HL-60 (cell line): ENCODE results near the gene RNF25.

Experiments
- DNase-seq, 2 experiments: peaks; one replicate each; pipeline ENCODE4 v3.0.0-alpha.2; 2010 to 2020; ENCODE audit warnings: low read depth in 1 of 2, low spot score in 1 of 2
- H3K27ac ChIP-seq: fragments of 250-450 bp; sonication (Bioruptor Pico); replicated peaks from 2 replicates; pipeline ENCODE4 v1.5.1; 2020; ENCODE audit warnings: mild to moderate bottlenecking, moderate library complexity
- H3K27me3 ChIP-seq: fragments of 250-450 bp; sonication (Bioruptor Pico); 2 replicates; pipeline ENCODE4 v1.5.1; 2021; ENCODE audit warnings: mild to moderate bottlenecking, moderate library complexity; ENCODE audit not compliant: insufficient read depth, poor library complexity, severe bottlenecking
- H3K4me3 ChIP-seq: replicated peaks from 2 replicates; pipeline ENCODE4 v1.5.1; 2011; ENCODE audit warnings: mild to moderate bottlenecking, control low read depth, low read length; ENCODE audit not compliant: insufficient read depth
- GABPA ChIP-seq: IDR thresholded peaks from 2 replicates; pipeline ENCODE4 v1.6.1; 2012; ENCODE audit warnings: low read depth
- POLR2AphosphoS5 ChIP-seq: IDR thresholded peaks from 2 replicates; pipeline ENCODE4 v1.6.1; 2012; ENCODE audit warnings: low read depth
- REST ChIP-seq: IDR thresholded peaks from 2 replicates; pipeline ENCODE4 v1.6.1; 2012; ENCODE audit warnings: low read depth; ENCODE audit not compliant: insufficient replicate concordance
- SPI1 ChIP-seq: IDR thresholded peaks from 2 replicates; pipeline ENCODE4 v1.6.1; 2012; ENCODE audit warnings: low read depth, mild to moderate bottlenecking, borderline replicate concordance
- TF ChIP-seq, protein P1 (sequence below): IDR thresholded peaks from one replicate; pipeline ENCODE4 v1.5.1; 2011; ENCODE audit warnings: low read length, control low read depth, inconsistent platforms; ENCODE audit not compliant: insufficient read depth

RNF25 gene

GRCh38 chr2:218658671-218659257 is 13.0 kb downstream of the RNF25 start:
- peak; percentile 33 to 58 for DNase-seq

DNA sequence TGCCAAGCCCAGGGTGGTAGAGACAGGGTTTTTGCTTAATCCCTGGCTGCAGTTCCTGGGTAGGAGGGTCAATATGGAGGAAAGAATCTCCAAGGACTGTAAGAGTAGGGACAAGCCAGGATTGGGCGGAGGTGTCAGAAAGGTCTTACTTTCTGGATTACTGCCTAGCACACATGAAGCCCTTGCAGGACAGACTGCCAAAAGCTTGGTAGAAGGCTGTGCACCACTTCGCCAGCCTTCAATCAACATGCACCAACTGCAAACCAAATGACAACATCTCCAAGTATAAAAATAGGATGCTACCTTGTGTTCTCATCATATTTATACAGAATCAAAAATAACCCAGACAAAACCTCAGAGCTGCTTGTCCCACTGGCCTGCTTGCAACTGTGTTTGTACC is 16.1 kb downstream of the RNF25 start:
- TF ChIP-seq, protein P1, sequence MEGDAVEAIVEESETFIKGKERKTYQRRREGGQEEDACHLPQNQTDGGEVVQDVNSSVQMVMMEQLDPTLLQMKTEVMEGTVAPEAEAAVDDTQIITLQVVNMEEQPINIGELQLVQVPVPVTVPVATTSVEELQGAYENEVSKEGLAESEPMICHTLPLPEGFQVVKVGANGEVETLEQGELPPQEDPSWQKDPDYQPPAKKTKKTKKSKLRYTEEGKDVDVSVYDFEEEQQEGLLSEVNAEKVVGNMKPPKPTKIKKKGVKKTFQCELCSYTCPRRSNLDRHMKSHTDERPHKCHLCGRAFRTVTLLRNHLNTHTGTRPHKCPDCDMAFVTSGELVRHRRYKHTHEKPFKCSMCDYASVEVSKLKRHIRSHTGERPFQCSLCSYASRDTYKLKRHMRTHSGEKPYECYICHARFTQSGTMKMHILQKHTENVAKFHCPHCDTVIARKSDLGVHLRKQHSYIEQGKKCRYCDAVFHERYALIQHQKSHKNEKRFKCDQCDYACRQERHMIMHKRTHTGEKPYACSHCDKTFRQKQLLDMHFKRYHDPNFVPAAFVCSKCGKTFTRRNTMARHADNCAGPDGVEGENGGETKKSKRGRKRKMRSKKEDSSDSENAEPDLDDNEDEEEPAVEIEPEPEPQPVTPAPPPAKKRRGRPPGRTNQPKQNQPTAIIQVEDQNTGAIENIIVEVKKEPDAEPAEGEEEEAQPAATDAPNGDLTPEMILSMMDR: no peak
- TF ChIP-seq GABPA (no peak), SPI1 (no peak), POLR2AphosphoS5 (no peak), REST (no peak)
- no peak for DNase-seq
- no peak overlapping the region for H3K27ac ChIP-seq
- no peak overlapping the region for H3K4me3 ChIP-seq
- H3K27me3 ChIP-seq: no peaks in the 10 kb centered on the region

More at GRCh38 chr2:218658671-218659257, 13.0 kb downstream of the RNF25 start:
- Histone ChIP-seq H3K27ac (peak overlapping the region; percentile 76), H3K27me3 (no peaks in the 10 kb centered on the region), H3K4me3 (peak overlapping the region; percentile 72)
- no peak for TF ChIP-seq POLR2AphosphoS5
- TF ChIP-seq, protein P1: peak; percentile 17

GRCh38 chr2:218648787-218649100 is 23.1 kb downstream of the RNF25 start:
- no peak overlapping the region for H3K4me3 ChIP-seq
- no peak for DNase-seq
- TF ChIP-seq REST: no peak
- TF ChIP-seq POLR2AphosphoS5: no peak
- no peak for TF ChIP-seq SPI1
- no peak for TF ChIP-seq GABPA
- TF ChIP-seq, protein P1: no peak

More at GRCh38 chr2:218648787-218649100, 23.1 kb downstream of the RNF25 start:
- H3K27ac ChIP-seq: no peak overlapping the region
- H3K27me3 ChIP-seq: no peaks in the 10 kb centered on the region
